HuH-7.5 (cell line): ENCODE measurements around the gene FHAD1.

Experiments used
- DNase-seq: peaks from one replicate; pipeline ENCODE4 v3.0.0; 2011; ENCODE audit warnings: low spot score

FHAD1 gene

DNA sequence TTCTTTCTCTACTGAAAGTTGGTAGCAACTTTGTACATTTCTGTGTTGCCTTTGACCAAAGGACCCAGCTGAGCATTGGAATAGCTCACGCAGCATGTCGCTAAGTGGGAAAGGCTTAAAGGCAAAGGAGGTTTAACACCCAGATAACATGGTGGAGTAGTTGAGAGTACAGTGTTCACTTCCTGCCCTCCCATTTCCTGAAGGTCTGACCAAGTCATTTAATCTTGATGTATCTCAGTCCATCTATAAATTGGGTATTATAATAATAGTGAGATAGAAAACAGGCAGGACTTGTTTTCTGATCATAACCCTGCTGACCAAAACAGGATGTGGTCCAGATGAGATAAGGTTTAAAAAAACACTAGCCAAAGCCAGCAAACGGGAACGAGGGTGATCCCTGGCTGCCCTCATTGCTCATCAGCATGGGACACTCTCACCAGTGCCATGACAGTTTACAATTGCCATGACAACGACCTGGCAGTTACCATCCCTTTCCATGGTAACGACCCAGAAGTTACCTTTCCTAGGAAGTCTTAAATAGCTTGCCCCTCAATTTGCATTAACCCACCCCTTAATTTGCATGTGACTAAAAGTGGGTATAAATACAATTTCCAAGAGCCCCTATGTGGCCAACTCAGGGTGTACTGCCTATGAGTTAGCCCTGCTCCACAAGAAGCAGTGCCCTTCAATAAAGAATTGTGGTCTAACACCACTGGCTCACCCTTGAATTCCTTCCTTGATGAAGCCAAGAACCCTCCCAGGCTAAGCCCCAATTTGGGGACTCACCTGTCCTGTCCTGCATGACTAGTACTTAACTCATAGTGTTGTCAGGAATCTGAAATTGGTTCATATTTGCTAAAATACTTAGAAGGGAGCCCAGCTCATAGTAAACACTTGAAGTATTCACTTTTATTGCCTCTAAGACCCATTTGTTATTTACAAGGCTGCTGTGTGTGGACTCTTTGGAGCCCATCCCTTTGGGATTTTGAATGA is 28.4 kb upstream of the FHAD1 start:
- no peak for DNase-seq

- no peak for DNase-seq
Observed at GRCh38 chr1:15219280-15220023, 27.6 kb upstream of the FHAD1 start.

DNA sequence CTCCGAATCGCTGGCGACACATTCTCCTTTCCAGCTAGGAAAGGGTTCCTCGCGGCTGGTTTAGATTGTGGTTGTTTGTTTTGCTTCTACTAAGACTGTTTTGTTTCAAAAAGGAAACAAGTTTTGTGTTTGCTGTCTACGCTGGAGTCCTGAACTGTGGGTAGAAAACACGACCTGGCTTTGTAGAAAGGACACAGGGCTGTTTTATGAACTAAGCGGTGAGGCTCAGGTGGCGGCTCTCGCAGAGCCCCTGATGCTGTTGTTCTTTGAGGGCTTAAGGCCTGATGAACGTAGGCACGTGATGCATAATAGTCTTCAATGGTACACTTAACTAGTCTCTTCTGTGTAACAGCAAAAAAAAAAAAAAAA is 27.0 kb upstream of the FHAD1 start:
- DNase-seq = no peak

DNA sequence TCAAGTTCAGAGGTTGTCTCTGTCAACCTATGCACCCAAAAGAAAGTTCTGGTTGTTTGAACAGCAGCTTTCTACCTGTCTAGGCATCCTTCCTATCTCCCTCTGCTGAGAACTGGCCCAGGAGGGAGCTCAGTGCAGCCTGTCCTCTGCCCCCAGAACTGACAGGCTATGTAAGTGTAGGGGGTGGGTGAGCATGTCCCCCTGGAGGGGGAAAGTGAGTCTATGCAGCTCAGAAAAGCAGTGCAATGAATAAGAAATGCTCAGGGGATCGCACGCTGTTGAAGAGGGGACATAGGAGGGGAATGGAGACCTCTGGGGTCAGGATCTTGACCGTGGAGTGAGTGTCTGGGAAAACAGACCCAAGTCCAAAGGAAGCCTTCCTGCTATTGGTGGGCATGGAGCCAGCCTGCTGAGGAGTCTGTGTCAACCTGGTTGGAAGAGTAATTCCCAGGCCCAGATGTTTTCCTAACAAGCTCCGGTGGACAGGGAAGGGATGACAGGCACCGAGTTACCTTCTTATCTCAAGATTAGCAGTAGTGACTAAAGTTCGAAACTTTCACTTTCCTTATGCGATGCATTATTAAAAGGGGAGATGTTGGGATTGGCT is 26.1 kb upstream of the FHAD1 start:
- no peak for DNase-seq

DNA sequence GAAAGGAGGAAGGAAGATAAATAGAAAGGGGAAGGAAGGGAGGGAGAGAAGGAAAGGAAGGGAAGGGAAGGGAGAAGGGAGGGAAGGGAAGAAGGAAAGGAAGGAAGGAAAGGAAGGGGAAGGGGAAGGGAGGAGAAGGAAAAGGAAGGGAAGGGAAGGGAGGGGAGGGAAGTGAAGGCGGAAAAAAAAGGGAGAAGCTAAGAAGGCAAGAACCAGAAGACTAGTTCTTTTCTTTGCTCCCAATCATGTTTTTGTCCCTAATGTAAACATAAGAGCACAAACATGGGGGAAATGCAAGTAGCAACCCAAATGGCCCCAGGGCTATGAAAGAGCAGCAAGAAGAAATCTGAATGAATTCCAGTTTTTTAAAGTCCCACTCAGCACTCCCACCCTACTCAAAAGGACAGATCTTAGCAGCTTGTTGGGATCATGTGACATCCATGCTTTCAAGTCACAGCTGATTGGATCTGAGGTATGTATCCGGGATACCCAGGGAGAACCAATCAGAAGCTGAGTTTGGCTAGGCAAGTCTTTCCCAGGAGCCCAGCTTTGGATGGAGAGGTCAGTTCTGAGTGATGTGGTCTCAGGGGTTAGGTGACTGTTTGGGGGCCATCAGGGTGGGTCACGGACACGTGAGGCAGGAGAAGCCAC is 24.2 kb upstream of the FHAD1 start:
- no peak for DNase-seq

GRCh38 chr1:15224259-15224869 is 22.7 kb upstream of the FHAD1 start:
- DNase-seq = no peak

DNA sequence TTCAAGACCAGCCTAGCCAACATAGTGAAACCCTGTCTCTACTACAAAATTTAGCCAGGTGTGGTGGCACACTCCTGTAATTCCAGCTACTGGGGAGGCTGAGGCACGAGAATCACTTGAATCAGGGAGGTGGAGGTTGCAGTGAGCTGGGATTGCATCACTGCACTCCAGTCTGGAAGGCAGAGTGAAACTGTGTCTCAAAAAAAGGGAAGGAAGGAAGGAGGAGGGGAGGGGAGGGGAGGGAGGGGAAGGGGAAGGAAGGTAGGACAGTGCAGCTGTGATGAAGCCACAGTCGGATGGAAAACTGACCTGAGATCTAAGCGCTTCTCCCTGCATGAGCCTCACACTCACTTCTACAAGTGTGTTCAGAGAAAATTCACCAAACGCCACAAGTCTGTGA is 22.0 kb upstream of the FHAD1 start:
- no peak for DNase-seq

GRCh38 chr1:15225461-15225860 is 21.6 kb upstream of the FHAD1 start:
- DNase-seq = no peak

DNA sequence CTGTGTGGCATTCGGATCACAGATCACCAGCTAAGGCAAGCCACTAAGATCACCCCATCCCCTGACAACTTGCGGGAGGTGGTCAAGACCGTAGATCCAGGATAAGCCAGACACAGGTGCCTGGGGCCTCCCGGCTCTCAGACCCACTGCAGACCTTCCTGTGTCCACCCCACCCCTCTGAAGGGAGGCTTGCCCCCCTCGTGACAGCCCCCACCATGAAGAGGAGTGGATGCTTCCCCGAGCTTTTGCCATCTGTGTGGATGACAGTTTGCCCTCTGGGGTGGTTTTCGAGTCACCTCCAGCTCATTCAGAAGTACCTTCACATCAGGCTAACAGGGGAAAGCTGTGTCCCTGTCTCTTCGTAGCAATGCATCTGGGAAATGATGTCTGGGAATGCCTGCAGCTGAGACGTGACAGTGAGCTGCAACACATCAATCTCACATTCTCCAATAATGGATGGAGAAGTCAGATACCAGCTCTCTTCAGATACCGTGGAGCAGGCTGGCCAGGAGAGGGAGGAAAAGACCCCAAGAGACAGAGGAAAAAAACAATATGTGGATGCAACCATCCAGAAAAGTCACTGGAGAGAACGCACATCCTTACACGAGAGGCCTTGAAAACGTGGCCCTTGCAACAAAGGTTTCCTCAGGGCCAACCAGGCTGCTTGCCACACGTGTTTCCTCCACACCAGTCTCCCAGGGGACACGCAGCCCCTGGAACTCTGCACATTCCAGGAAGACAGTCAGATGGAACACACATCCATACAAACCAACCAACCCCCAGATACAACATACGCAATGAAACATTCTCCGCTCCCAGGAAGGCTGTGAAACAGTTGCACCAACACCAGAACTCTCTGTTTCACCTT is 20.4 kb upstream of the FHAD1 start:
- DNase-seq = no peak

DNA sequence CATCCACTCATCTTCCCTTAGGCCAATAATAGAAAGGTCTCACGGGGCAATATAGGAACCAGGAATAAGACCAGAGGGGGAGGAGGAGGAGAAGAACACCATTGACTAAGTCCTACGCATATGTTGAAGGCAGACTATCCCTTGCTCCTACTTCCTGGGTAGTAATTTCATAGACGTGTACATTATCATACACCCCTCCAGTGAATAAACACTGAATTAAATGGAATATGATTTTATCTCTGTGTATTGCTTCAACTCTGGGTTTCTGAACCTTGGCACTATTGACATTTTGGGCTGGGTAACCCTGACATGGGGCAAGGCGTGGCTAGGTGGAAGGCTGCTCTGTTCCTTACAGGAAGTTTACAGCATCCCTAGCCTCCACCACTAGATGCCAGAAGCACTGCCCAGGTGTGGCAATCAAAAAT is 17.3 kb upstream of the FHAD1 start:
- no peak for DNase-seq

GRCh38 chr1:15231714-15232201 is 15.3 kb upstream of the FHAD1 start:
- no peak for DNase-seq

DNA sequence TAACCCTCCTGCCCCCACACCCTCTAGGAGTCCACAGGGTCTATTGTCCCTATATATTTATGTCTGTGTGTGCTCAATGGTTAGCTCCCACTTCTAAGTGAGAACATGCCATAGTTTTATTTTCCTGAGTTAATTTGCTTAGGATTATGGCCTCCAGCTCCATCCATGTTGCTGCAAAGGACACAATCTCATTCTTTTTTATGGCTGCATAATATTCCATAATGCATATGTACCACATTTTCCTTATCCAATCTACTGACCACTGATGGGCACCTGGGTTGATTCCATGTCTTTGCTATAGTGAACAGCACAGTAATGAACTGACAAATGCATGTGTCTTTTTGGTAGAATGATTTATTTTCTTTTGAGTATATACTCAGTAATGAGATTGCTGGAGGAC is 13.3 kb upstream of the FHAD1 start:
- DNase-seq = no peak

DNA sequence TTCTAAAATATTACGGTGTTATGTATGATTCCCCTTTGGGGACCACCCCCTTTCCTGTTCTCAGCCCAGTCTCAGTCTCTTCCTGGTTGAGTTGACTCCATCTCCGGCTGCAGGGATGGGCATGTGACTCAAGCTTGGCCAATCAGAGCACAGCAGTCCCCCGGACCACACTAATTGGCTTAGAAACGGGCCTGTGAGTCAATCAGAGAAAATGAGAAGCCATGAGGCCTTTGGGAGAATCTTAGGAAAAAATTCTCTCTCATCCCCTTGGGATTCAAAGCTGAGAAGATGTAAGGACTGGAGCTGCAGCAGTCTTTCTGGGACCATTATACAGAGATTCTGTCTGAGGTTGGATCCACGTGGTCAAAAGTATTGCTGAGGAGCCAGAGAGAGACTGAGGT is 10.7 kb upstream of the FHAD1 start:
- DNase-seq = no peak

DNA sequence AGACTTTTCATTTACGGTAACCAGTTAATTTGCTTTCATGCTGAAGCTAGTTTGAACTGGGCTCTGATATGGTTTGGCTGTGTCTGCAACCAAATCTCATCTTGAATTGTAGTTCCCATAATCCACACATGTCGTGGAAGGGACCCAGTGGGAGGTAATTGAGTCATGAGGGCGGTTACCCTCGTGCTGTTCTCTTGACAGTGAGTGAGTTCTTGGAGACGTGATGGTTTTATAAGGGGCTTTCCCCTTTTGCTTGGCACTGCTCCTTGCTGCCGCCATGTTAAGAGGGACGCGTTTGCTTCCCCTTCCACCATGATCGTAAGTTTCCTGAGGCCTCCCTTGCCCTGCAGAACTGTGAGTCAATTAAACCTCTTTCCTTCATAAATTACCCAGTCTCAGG is 10.3 kb upstream of the FHAD1 start:
- DNase-seq = no peak

DNA sequence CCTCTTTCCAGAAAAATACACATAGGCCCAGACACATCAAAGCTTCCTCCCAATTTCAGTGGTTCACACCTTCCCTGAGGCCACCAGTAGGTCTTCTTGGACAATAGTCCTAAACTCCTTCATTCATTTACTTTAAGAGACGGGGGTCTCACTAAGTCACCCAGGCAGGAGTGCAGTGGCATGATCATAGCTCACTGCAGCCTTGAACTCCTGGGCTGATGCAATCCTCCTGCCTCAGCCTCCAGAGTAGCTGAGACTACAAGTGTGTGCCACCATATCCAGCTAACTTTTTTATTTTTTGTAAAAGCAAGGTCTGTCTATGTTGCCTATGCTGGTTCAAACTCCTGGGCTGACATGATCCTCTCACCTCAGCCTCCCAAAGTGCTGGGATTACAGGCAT is 8.2 kb upstream of the FHAD1 start:
- no peak for DNase-seq

GRCh38 chr1:15242766-15243165 is 4.3 kb upstream of the FHAD1 start:
- DNase-seq = no peak

DNA sequence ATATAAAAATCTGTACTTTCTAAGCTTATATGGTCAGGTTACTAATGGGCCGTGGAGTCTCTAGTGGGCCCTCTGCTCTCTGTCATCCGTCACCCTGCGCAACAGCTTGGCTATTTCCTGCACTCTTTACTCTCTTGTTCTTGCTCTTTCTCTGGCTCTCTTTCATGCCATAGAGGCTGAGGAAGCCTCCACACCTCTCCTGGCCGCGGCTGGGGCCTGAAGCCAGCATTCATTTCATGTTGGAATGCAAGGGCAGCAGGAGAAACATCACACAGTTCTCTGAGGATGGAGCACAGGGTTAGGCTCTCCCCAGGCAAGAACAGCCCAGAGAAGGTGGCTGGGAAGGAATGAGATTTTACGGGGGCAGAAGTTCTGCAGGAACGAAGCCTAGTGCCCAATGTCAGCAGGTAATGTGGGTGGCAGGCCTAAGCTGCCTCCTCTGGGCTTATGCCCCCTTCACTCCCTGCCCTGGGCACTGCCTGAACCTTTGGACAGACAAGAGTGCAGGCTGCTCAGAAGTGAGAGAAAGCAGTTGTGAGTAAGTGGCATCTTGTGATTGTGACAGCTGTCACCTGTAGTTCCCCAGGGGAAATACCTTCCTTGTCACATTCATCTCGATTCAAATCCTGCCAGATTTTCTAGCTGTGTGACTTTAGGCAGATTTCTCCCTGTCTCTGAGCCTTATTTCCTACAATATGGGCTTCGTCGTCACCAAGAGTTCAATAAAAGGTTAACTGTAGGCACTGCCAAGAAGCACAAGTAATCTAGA is 3.6 kb upstream of the FHAD1 start:
- no peak for DNase-seq

DNA sequence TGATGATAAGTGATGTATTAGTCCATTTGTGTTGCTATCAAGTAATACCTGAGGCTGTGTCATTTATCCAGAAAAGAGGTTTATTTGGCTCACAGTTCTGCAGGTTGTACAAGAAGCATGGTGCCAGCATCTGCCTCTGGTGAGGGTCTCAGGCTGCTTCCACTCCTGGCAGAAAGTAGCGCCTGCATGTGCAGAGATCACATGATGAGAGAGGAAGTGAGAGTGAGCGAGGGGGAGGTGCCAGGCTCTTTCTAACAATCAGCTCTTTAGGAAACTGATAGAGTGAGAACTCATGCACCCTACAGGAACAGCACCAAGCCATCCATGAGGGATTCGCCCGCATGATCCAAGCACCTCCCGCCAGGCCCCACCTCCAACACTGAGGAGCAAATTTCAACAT is 2.2 kb upstream of the FHAD1 start:
- no peak for DNase-seq

- DNase-seq = no peak
Observed at GRCh38 chr1:15245593-15246360, 1.2 kb upstream of the FHAD1 start.
